HepG2 (cell line): Measurements from ENCODE around the gene SLC20A1. TPM values are rescaled to one million over a fixed set of nuclear protein-coding genes. Genes with fewer than 3 reads are reported as not detected.

Experiments used
- ATAC-seq: fragments of 200-7000 bp; cut with Tn5 transposase; 3 replicates; pipeline ENCODE4 v1.9.1; 2020; ENCODE audit warnings: mild to moderate bottlenecking, moderate library complexity
- BruUV-seq: library from RNA; stranded (reverse); fragments of 400-500 nt; replicated peaks from 2 replicates; lab custom pipeline; 2021; lab: Mats Ljungman, UMichigan
- CTCF ChIA-PET: fragments of 300-600 bp; formaldehyde crosslinking; extraction: SDS; loops from one replicate; lab custom pipeline; 2021; ENCODE audit warnings: low total read pairs, inconsistent platforms, low intra/inter-chr PET ratio; lab: Yijun Ruan, JAX
- POLR2A ChIA-PET: fragments of 350-600 bp; sonication (Branson Sonifier 250); formaldehyde crosslinking; loops from one replicate; lab custom pipeline; 2020; ENCODE audit warnings: antibody characterized with exemption, inconsistent platforms; lab: Yijun Ruan, JAX
- DNase-seq: peaks from one replicate; pipeline ENCODE4 v3.0.0-alpha.2; 2015; ENCODE audit warnings: low spot score
- FAIRE-seq: peaks from 3 replicates; lab custom pipeline; 2011; peaks lifted over from hg19 to GRCh38; lab: Jason Lieb, UNC
- H2AFZ ChIP-seq: one replicate; pipeline ENCODE4 v1.6.1; 2011; ENCODE audit warnings: low read length, inconsistent platforms
- H3K27ac ChIP-seq: fragments of 300-600 bp; 3 replicates; pipeline ENCODE4 v1.8.0; 2011; ENCODE audit warnings: mixed run types, mild to moderate bottlenecking, mixed read lengths, low read length, inconsistent platforms; ENCODE audit not compliant: insufficient read depth; ENCODE audit errors: extremely low read length
- H3K27me3 ChIP-seq, 2 experiments: fragments of 200-600 bp in 1 of 2; 2 replicates in 1 of 2; 3 replicates in 1 of 2; pipeline versions ENCODE4 v1.6.0 to v1.8.0; 2011; ENCODE audit warnings: low read length in 2 of 2, mild to moderate bottlenecking in 2 of 2, moderate library complexity in 2 of 2, inconsistent platforms in 1 of 2; ENCODE audit not compliant: insufficient read depth in 2 of 2, control insufficient read depth in 1 of 2
- H3K36me3 ChIP-seq, 2 experiments: fragments of 200-600 bp in 1 of 2; replicated peaks in 1 of 2; 2 replicates in 1 of 2; 3 replicates in 1 of 2; pipeline versions ENCODE4 v1.5.1 to v1.8.0; 2011; ENCODE audit warnings: low read length in 2 of 2, inconsistent platforms in 1 of 2; ENCODE audit not compliant: insufficient read depth in 2 of 2, control insufficient read depth in 1 of 2
- H3K4me1 ChIP-seq: 2 replicates; pipeline ENCODE4 v1.5.1; 2012; ENCODE audit warnings: low read length, inconsistent platforms; ENCODE audit not compliant: insufficient read depth
- H3K4me2 ChIP-seq: 2 replicates; pipeline ENCODE4 v1.6.0; 2011; ENCODE audit warnings: low read depth, low read length, inconsistent platforms
- H3K4me3 ChIP-seq, 3 experiments: fragments of 200-600 bp in 1 of 3; sonication (generic), shearing (Covaris generic) in 1 of 3; replicated peaks in 1 of 3; 2 replicates each; pipeline ENCODE4 v1.5.1; 2011 to 2016; ENCODE audit warnings: low read length in 3 of 3, inconsistent platforms in 2 of 3, low read depth in 2 of 3, mild to moderate bottlenecking in 2 of 3, control low read depth in 1 of 3, mixed read lengths in 1 of 3; ENCODE audit not compliant: insufficient read depth in 1 of 3
- H3K79me2 ChIP-seq: one replicate; pipeline ENCODE4 v1.6.1; 2011; ENCODE audit warnings: low read length, inconsistent platforms; ENCODE audit not compliant: insufficient read depth
- H3K9ac ChIP-seq: 2 replicates; pipeline ENCODE4 v1.6.0; 2011; ENCODE audit warnings: mild to moderate bottlenecking, low read depth, low read length, inconsistent platforms; ENCODE audit not compliant: insufficient read depth
- H3K9me3 ChIP-seq: 2 replicates; pipeline ENCODE4 v1.5.1; 2012; ENCODE audit warnings: mild to moderate bottlenecking, low read length
- H4K20me1 ChIP-seq: 2 replicates; pipeline ENCODE4 v1.6.0; 2011; ENCODE audit warnings: inconsistent platforms, mild to moderate bottlenecking, low read length, moderate library complexity; ENCODE audit not compliant: insufficient read depth
- FOSL2 ChIP-seq: sonication (generic); formaldehyde crosslinking; IDR thresholded peaks from 2 replicates; pipeline ENCODE4 v1.4.0; 2020; ENCODE audit warnings: missing genetic modification reagents
- ZNF232 ChIP-seq: sonication (generic); formaldehyde crosslinking; IDR thresholded peaks from 2 replicates; pipeline ENCODE4 v1.4.0; 2020; ENCODE audit warnings: missing genetic modification reagents, borderline replicate concordance
- ZNF235 ChIP-seq: sonication (generic); formaldehyde crosslinking; IDR thresholded peaks from 2 replicates; pipeline ENCODE4 v1.8.1; 2023; ENCODE audit warnings: mild to moderate bottlenecking, missing genetic modification reagents, borderline replicate concordance
- ZNF878 ChIP-seq: sonication (generic); formaldehyde crosslinking; IDR thresholded peaks from 2 replicates; pipeline ENCODE4 v1.8.1; 2023; ENCODE audit warnings: mild to moderate bottlenecking, missing genetic modification reagents, moderate library complexity
- WGBS: methylation state at CpG from one replicate; pipeline ENCODE4 v1.1.6; 2017; ENCODE audit warnings: low lambda C conversion rate; 5-methylcytosine and 5-hydroxymethylcytosine counted together
- in situ Hi-C: cut with HindIII; loops from 2 replicates; pipeline ENCODE4 v1.10.0; 2017; ENCODE audit warnings: low pct_unique_long_range_greater_than_20kb; ENCODE audit not compliant: extremely low pct_ligation_motif_present
- intact Hi-C: fragments of 100-400 bp; cut with micrococcal nuclease; formaldehyde crosslinking; loops from one replicate; pipeline ENCODE4 v1.10.0; 2022; ENCODE audit not compliant: unreplicated experiment
- polyA plus RNA-seq, 8 experiments: library from polyadenylated mRNA; depleted of rRNA in 3 of 8; stranded (reverse) in 7 of 8; unstranded in 1 of 8; fragments of >200 nt; fragmentation: Illumina TruSeq in 4 of 8; extraction: Trizol in 4 of 8; gene quantifications; 2 replicates each; pipeline versions ENCODE4 v1.2.1 to v1.2.3, GENCODE V29; 2011 to 2016; ENCODE audit warnings: low read depth in 4 of 8, missing spikeins in 1 of 8, mixed read lengths in 1 of 8; ENCODE audit not compliant: insufficient read depth in 1 of 8
- total RNA-seq, 5 experiments: library from RNA; depleted of rRNA; stranded (reverse); fragments of >200 nt; fragmentation: Illumina TruSeq; extraction: Trizol; gene quantifications; 2 replicates each; pipeline ENCODE4 v1.2.3, GENCODE V29; 2016; ENCODE audit warnings: low read depth in 1 of 5
- TF ChIP-seq, protein P1 (sequence below): sonication (generic); formaldehyde crosslinking; conservative IDR thresholded peaks from 2 replicates; pipeline ENCODE4 v1.8.1; 2023; ENCODE audit warnings: missing genetic modification reagents

Gene SLC20A1
- total and polyA plus RNA-seq, 2 of the 13 experiments (the other 11 are each of a cell fraction or from before 2014, with no cell fraction given), result 54.0 to 85.9 TPM

DNA sequence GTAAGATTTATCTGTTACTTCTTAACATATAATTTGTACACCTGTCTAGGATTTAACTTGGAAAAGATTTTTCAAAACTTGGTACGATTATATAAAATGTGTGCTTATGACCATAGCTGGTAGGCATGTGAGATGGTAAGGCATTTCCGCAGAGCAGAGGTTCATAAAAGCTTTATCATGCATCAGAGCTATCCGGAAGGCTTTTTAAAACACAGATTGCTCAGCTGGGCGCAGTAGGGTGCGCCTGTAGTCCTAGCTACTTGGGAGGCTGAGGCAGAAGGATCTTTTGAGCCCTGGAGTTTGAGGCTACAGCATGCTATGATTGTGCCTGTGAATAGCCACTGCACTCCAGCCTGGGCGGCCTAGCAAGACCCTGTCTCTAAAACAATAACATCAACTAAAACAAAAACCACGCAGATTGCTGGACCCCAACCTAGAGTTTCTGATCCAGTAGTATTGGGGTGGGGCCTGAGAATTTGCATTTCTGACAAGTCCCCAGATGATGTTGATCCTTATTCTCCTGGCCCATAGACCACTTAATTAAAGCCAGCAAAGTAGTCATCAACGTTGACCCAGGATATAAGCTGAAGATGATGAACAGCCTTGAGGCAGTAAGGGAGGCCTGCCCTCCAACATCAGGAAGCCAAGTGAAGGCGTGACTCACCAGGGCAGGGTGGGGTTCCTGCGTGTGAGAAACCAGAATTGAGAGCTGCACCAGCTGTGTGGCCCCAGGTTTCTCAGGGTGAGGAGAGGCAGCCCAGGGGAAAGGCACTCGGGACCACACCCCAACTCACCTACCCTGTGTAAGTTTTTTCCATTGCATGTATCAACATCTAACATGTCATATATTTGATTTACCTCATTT, 21.6 kb upstream of the SLC20A1 start:
- H3K9ac ChIP-seq, result no peak overlapping the region
- 41% methylated on average over 11 of the region's 11 CpGs for WGBS
- no peak for ATAC-seq
- ChIA-PET CTCF (interaction anchor here (2.1 to 7.3 kb wide), 2 partner anchors 24 to 102 kb away, joined by 5 to 113 read pairs; no protein-coding TSS in a partner anchor), POLR2A (interaction anchor here (1.9 kb wide), 1 partner anchor 102 kb away, joined by 4 read pairs; no protein-coding TSS in a partner anchor)
- no peak overlapping the region for H2AFZ ChIP-seq
- in situ Hi-C loops (no loop called here), intact Hi-C loops (no loop called here)
- no TSS peak for BruUV-seq
- no peaks in the 10 kb centered on the region for H4K20me1 ChIP-seq
- H3K27me3 ChIP-seq, result peaks cover 0 to 11% of the 10 kb centered on the region in 2 experiments; a peak in 2 of 5 replicates
- DNase-seq, result no peak
- no peak overlapping the region for H3K27ac ChIP-seq
- no peak overlapping the region for H3K4me2 ChIP-seq
- no peak for TF ChIP-seq ZNF232 (CRISPR knock-in tag)
- no peak for TF ChIP-seq ZNF878 (CRISPR knock-in tag)
- TF ChIP-seq ZNF235 (CRISPR knock-in tag), result no peak
- 0 out of 2 replicates have a peak, but pooled peaks have one; percentile 33 for TF ChIP-seq FOSL2 (CRISPR knock-in tag)
- TF ChIP-seq, protein P1, sequence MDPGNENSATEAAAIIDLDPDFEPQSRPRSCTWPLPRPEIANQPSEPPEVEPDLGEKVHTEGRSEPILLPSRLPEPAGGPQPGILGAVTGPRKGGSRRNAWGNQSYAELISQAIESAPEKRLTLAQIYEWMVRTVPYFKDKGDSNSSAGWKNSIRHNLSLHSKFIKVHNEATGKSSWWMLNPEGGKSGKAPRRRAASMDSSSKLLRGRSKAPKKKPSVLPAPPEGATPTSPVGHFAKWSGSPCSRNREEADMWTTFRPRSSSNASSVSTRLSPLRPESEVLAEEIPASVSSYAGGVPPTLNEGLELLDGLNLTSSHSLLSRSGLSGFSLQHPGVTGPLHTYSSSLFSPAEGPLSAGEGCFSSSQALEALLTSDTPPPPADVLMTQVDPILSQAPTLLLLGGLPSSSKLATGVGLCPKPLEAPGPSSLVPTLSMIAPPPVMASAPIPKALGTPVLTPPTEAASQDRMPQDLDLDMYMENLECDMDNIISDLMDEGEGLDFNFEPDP (CRISPR knock-in tag), result 0 out of 2 replicates have a peak, but pooled peaks have one; percentile 38
- no peaks in the 10 kb centered on the region for H3K79me2 ChIP-seq
- H3K4me1 ChIP-seq, result peaks cover 15% of the 10 kb centered on the region; the same call in 1 of the 2 replicates
- no peaks in the 10 kb centered on the region for H3K9me3 ChIP-seq
- no peak for FAIRE-seq
- no peaks in the 10 kb centered on the region for H3K36me3 ChIP-seq
- H3K4me3 ChIP-seq, result no peak overlapping the region
